Vagina (tissue), 2 donors: ENCODE results near the gene SMTN. TPM values are rescaled to one million over a fixed set of nuclear protein-coding genes. Genes with fewer than 3 reads are reported as not detected.

ENCODE experiments used
- DNase-seq, 2 donors: peaks; one replicate each; pipeline ENCODE4 v3.0.0-alpha.2; 2017; ENCODE audit errors: extremely low spot score in 2 of 2
- H3K27ac ChIP-seq: fragments of 200-600 bp; sonication (generic); one replicate; pipeline ENCODE4 v1.5.1; 2019
- H3K27me3 ChIP-seq: fragments of 200-600 bp; sonication (generic); one replicate; pipeline ENCODE4 v1.5.1; 2019
- H3K36me3 ChIP-seq, 2 donors: fragments of 200-600 bp; sonication (generic); one replicate each; pipeline ENCODE4 v1.5.1; 2017 to 2019
- H3K4me1 ChIP-seq: fragments of 200-600 bp; sonication (generic); one replicate; pipeline ENCODE4 v1.5.1; 2019
- H3K4me3 ChIP-seq, 2 donors: fragments of 200-600 bp; sonication (generic); 1 replicate in 1 of 2; 2 replicates in 1 of 2; pipeline ENCODE4 v1.5.1; 2016 to 2019
- H3K9me3 ChIP-seq: fragments of 200-600 bp; sonication (generic); one replicate; pipeline ENCODE4 v1.5.1; 2019
- POLR2A ChIP-seq, 2 donors: fragments of 450-650 bp; IDR thresholded peaks; one replicate each; pipeline ENCODE4 v1.6.1; 2017; ENCODE audit warnings: antibody characterized with exemption in 2 of 2, mild to moderate bottlenecking in 2 of 2, moderate library complexity in 2 of 2
- POLR2AphosphoS5 ChIP-seq, 2 donors: sonication (generic); formaldehyde crosslinking; IDR thresholded peaks; one replicate each; pipeline ENCODE4 v1.9.0; 2017; ENCODE audit warnings: antibody characterized with exemption in 2 of 2, mild to moderate bottlenecking in 2 of 2, low read depth in 1 of 2; ENCODE audit not compliant: insufficient read depth in 1 of 2
- intact Hi-C: fragments of 100-400 bp; cut with DNase I; formaldehyde crosslinking; loops from one replicate; pipeline ENCODE4 v1.15.1; 2023
- total RNA-seq: library from RNA; depleted of rRNA; stranded (reverse); fragments of >200 nt; gene quantifications from one replicate; pipeline ENCODE4 v1.2.3, GENCODE V29; 2016
- TF ChIP-seq, protein P1 (sequence below), 3 experiments: fragments of 450-650 bp in 2 of 3; fragments of 200-600 bp in 1 of 3; sonication (generic) in 1 of 3; IDR thresholded peaks; one replicate each; pipeline ENCODE4 v1.5.1; 2017 to 2019; ENCODE audit warnings: antibody characterized with exemption in 3 of 3, mild to moderate bottlenecking in 2 of 3, moderate library complexity in 2 of 3

Gene SMTN
- total RNA-seq = 199 TPM

DNA sequence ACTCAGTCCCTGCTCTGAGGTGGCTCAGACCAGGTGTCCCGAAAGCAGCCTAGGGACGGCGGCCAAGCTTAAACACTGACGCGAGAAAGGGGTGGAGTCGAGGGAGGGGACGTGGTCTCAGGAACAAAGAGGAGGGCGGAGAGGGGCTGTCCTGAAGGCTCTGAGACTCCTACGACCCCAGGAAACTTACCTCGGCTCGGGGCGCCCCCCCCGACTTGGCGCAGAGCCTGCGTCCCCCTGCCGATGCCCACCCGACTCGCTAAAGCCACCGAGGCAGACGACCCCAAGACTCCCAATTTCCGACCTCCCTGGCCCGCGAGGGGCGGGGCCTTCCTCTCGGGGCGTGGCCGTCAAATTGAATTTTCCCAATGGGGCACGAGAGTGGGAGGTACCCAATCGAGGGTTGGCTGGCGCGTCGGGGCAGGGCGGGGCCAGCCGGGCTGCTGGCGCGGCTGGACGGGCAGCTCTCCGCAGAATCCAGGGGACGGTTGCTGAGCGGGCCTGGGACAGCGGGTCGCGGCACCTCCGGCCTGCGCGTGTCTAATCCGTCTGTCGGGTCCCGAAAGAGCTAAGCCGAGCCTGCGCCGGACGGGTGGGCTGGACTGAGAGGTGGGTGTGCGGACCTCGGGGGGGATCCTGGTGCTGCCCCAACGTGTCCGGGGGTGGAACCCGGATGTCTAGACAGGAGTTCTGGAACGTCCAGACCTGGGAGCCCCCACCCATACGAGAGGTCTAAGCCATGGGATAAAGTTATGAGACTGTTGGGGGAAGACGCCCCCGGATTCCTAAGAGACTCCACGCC is at the start of gene SMTN:
TSS of gene SMTN (plus strand) at position 471 of the 802 bp plus-strand sequence. CDS start 1,941 bp downstream, outside the sequence.
- H3K4me3 ChIP-seq = peak within 1 kb of the TSS; percentile 64 to 90
- intact Hi-C loops = loop anchor here (5.0 kb wide), 1 partner anchor 39 kb away; no protein-coding TSS in a partner anchor
- no peaks in the 10 kb centered on the region for H3K9me3 ChIP-seq
- H3K4me1 ChIP-seq = peaks cover 53% of the 10 kb centered on the region
- peak; percentile 32 to 99 for TF ChIP-seq POLR2A (IDR thresholded peaks at IDR 0.05)
- TF ChIP-seq, protein P1, sequence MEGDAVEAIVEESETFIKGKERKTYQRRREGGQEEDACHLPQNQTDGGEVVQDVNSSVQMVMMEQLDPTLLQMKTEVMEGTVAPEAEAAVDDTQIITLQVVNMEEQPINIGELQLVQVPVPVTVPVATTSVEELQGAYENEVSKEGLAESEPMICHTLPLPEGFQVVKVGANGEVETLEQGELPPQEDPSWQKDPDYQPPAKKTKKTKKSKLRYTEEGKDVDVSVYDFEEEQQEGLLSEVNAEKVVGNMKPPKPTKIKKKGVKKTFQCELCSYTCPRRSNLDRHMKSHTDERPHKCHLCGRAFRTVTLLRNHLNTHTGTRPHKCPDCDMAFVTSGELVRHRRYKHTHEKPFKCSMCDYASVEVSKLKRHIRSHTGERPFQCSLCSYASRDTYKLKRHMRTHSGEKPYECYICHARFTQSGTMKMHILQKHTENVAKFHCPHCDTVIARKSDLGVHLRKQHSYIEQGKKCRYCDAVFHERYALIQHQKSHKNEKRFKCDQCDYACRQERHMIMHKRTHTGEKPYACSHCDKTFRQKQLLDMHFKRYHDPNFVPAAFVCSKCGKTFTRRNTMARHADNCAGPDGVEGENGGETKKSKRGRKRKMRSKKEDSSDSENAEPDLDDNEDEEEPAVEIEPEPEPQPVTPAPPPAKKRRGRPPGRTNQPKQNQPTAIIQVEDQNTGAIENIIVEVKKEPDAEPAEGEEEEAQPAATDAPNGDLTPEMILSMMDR (IDR thresholded peaks at IDR 0.05) = no peak
- peak; percentile 85 to 100 for TF ChIP-seq POLR2AphosphoS5 (IDR thresholded peaks at IDR 0.05; ENCODE audit: insufficient read depth in 1 of 2, low read depth in 1 of 2)
- no peaks in the 10 kb centered on the region for H3K27me3 ChIP-seq
- no peaks in the 10 kb centered on the region for H3K36me3 ChIP-seq
- H3K27ac ChIP-seq = peak within 1 kb of the TSS; percentile 97
- DNase-seq = no peak

DNA sequence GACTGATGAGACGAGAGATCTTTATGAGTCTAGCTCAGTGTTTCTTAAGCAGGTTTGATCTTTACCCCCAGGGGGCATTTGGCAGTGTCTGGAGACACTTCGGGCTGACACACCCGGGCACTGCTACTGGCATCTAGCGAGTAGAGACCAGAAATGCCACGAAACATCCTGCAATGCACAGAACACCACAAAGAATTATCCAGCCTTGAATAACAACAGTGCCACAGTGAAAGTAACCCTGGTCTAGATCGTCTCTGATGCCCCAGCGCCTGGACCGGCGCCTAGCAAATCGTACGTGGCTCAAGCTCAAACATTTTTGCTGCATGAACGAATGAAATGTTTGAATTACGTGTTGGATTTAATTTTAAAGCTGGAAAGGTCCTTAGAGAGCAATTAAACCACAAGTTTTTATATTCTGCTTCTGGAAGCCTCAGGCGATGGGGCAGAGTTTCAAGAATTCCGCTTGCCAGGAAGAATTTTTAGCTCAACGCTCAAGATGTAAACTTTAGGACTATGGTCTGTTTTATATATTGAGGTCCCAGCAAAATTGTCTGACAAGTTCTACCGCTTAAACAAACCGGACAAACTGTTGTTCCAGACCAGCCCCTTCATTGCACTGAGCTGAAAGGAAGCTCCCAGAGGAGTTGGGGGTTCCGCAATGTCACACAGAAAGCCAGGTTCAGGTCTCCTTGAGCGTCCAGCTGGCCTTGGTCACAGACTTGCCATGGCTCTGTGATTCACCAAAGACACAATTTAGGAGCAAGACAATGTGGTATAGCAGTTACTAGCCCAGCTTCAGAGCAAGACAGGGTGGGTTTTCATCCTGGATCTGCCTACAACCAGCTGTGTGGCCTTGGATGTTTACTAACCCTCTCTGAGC is 44.2 kb upstream of the SMTN start:
- no peaks in the 10 kb centered on the region for H3K9me3 ChIP-seq
- no peak for DNase-seq
- no peaks in the 10 kb centered on the region for H3K36me3 ChIP-seq
- TF ChIP-seq POLR2AphosphoS5 (IDR thresholded peaks at IDR 0.05; ENCODE audit: insufficient read depth in 1 of 2, low read depth in 1 of 2) = peak; percentile 37 to 84
- TF ChIP-seq POLR2A (IDR thresholded peaks at IDR 0.05) = no peak
- H3K4me3 ChIP-seq = peak overlapping the region in 1 of 2 donors; percentile 30
- H3K27me3 ChIP-seq = no peaks in the 10 kb centered on the region
- intact Hi-C loops = loop anchor here (10.0 kb wide), 1 partner anchor 62 kb away; no protein-coding TSS in a partner anchor
- peaks cover 42% of the 10 kb centered on the region for H3K4me1 ChIP-seq
- peak overlapping the region; percentile 92 for H3K27ac ChIP-seq

GRCh38 chr22:31038686-31039085 is 42.4 kb upstream of the SMTN start:
- H3K9me3 ChIP-seq = no peaks in the 10 kb centered on the region
- no peak overlapping the region for H3K4me3 ChIP-seq
- intact Hi-C loops = loop anchor here (10.0 kb wide), 1 partner anchor 64 kb away; no protein-coding TSS in a partner anchor
- DNase-seq = no peak
- TF ChIP-seq POLR2A (IDR thresholded peaks at IDR 0.05) (no peak), POLR2AphosphoS5 (IDR thresholded peaks at IDR 0.05; ENCODE audit: insufficient read depth in 1 of 2, low read depth in 1 of 2) (no peak)
- TF ChIP-seq, protein P1 (IDR thresholded peaks at IDR 0.05) = no peak
- H3K4me1 ChIP-seq = peaks cover 45% of the 10 kb centered on the region
- no peaks in the 10 kb centered on the region for H3K27me3 ChIP-seq
- H3K36me3 ChIP-seq = no peaks in the 10 kb centered on the region
- peak overlapping the region; percentile 92 for H3K27ac ChIP-seq

DNA sequence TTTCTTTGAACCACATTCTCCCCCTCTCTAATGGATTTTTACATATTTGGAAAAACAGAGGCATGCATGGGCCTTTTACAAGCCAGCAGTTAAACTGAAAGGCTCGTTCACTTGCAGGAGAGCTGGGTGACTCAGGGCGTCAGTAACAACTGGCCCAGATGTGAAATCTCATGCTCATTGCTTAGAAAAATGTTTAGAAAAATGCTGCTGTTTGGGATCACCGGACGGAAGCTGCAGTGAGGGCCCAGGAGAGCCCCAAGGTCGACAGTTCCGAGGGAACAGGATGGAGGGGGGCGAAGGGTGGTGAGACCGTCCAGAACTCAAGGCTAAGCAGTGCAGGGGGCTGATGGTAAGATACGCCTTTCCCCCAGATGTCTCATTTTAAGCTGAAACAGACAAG is 41.7 kb upstream of the SMTN start:
- TF ChIP-seq, protein P1 (IDR thresholded peaks at IDR 0.05) = no peak
- peak; percentile 69 for TF ChIP-seq POLR2AphosphoS5 (IDR thresholded peaks at IDR 0.05; ENCODE audit: insufficient read depth in 1 of 2, low read depth in 1 of 2)
- TF ChIP-seq POLR2A (IDR thresholded peaks at IDR 0.05) = no peak
- no peaks in the 10 kb centered on the region for H3K27me3 ChIP-seq
- intact Hi-C loops = loop anchor here (10.0 kb wide), 1 partner anchor 65 kb away; no protein-coding TSS in a partner anchor
- H3K9me3 ChIP-seq = no peaks in the 10 kb centered on the region
- H3K36me3 ChIP-seq = no peaks in the 10 kb centered on the region
- H3K27ac ChIP-seq = peak overlapping the region; percentile 92
- DNase-seq = no peak
- H3K4me3 ChIP-seq = no peak overlapping the region
- peaks cover 52% of the 10 kb centered on the region for H3K4me1 ChIP-seq
